ENCODE measurements around the gene GRK5. TPM values are rescaled to one million over a fixed set of nuclear protein-coding genes. Genes with fewer than 3 reads are reported as not detected.
"Not testable (repeated sequence)": the region's sequence is repeated elsewhere in the genome, so short reads cannot be mapped to it uniquely, and the experiment has no call there.

The GRK5 gene
- total RNA-seq, 4 donors from 2014 or later, result 43.5 to 61.7 (median 48.9) TPM

- Histone ChIP-seq H3K4me1 (peaks cover 0 to 64% (median 16%) of the 10 kb centered on the region in 4 donors), H3K36me3 (no peaks in the 10 kb centered on the region), H3K27ac (peak overlapping the region in 2 of 4 donors; percentile 60 to 72), H3K4me3 (no peak overlapping the region), H3K9me3 (no peaks in the 10 kb centered on the region), H3K27me3 (no peaks in the 10 kb centered on the region)
- DNase-seq (ENCODE audit: low spot score in 2 of 2), result no peak
- 54 to 57% methylated on average over 8 of the region's 8 CpGs for WGBS, 2 donors
- TF ChIP-seq CTCF (IDR thresholded peaks at IDR 0.05), result no peak
- TF ChIP-seq EP300 (IDR thresholded peaks at IDR 0.05), result no peak
- TF ChIP-seq POLR2A (IDR thresholded peaks at IDR 0.05), result no peak
Observed at GRCh38 chr10:119238577-119238976, 31.2 kb downstream of the GRK5 start.

- Histone ChIP-seq H3K4me1 (peaks cover 0 to 65% (median 12%) of the 10 kb centered on the region in 4 donors), H3K27ac (peak overlapping the region in 2 of 4 donors; percentile 60 to 72)
- not testable (repeated sequence) for H3K4me3 ChIP-seq; H3K9me3 ChIP-seq; H3K27me3 ChIP-seq; DNase-seq (ENCODE audit: low spot score in 2 of 2); H3K36me3 ChIP-seq
- 70 to 75% methylated on average over 6 of the region's 6 CpGs for WGBS, 2 donors
Observed at GRCh38 chr10:119239015-119239414, 31.6 kb downstream of the GRK5 start.

- WGBS, 2 donors, result 92 to 96% methylated on average over 4 of the region's 4 CpGs
- H3K27me3 ChIP-seq; DNase-seq (ENCODE audit: low spot score in 2 of 2); H3K36me3 ChIP-seq; H3K27ac ChIP-seq; H3K9me3 ChIP-seq; H3K4me3 ChIP-seq: not testable (repeated sequence)
- H3K4me1 ChIP-seq, result peaks cover 0 to 59% (median 10%) of the 10 kb centered on the region in 4 donors
Observed at GRCh38 chr10:119239630-119240029, 32.3 kb downstream of the GRK5 start.

GRCh38 chr10:119241066-119241465, 33.7 kb downstream of the GRK5 start:
- TF ChIP-seq POLR2A (IDR thresholded peaks at IDR 0.05) (no peak), CTCF (IDR thresholded peaks at IDR 0.05) (no peak), EP300 (IDR thresholded peaks at IDR 0.05) (no peak)
- H3K4me3 ChIP-seq, result no peak overlapping the region
- no peak for DNase-seq (ENCODE audit: low spot score in 2 of 2)
- no peaks in the 10 kb centered on the region for H3K27me3 ChIP-seq
- H3K27ac ChIP-seq, result no peak overlapping the region
- peaks cover 0 to 45% (median 8%) of the 10 kb centered on the region in 4 donors for H3K4me1 ChIP-seq
- no peaks in the 10 kb centered on the region for H3K9me3 ChIP-seq
- 88% methylated on average over 12 of the region's 12 CpGs for WGBS, 2 donors
- H3K36me3 ChIP-seq, result no peaks in the 10 kb centered on the region

- Histone ChIP-seq H3K36me3 (no peaks in the 10 kb centered on the region), H3K27ac (peak overlapping the region in 1 of 4 donors; percentile 29), H3K9me3 (no peaks in the 10 kb centered on the region), H3K27me3 (no peaks in the 10 kb centered on the region), H3K4me1 (peaks cover 0 to 54% (median 11%) of the 10 kb centered on the region in 4 donors), H3K4me3 (no peak overlapping the region)
- WGBS, 2 donors, result 81 to 86% methylated on average over 7 of the region's 7 CpGs
- DNase-seq (ENCODE audit: low spot score in 2 of 2), result no peak
- TF ChIP-seq EP300 (IDR thresholded peaks at IDR 0.05), result no peak
- no peak for TF ChIP-seq POLR2A (IDR thresholded peaks at IDR 0.05)
- no peak for TF ChIP-seq CTCF (IDR thresholded peaks at IDR 0.05)
Observed at GRCh38 chr10:119242186-119242585, 34.8 kb downstream of the GRK5 start.

GRCh38 chr10:119243488-119243887, 36.1 kb downstream of the GRK5 start:
- H3K27ac ChIP-seq, result peak overlapping the region in 2 of 4 donors; percentile 61 to 74
- H3K9me3 ChIP-seq, result no peaks in the 10 kb centered on the region
- H3K4me1 ChIP-seq, result peaks cover 0 to 51% (median 7%) of the 10 kb centered on the region in 4 donors

More at GRCh38 chr10:119243488-119243887, 36.1 kb downstream of the GRK5 start:
- H3K4me3 ChIP-seq, result no peak overlapping the region
- DNase-seq (ENCODE audit: low spot score in 2 of 2), result no peak
- 48 to 58% methylated on average over 2 of the region's 2 CpGs for WGBS, 2 donors
- H3K27me3 ChIP-seq, result no peaks in the 10 kb centered on the region
- H3K36me3 ChIP-seq, result no peaks in the 10 kb centered on the region
- TF ChIP-seq CTCF (IDR thresholded peaks at IDR 0.05) (no peak), EP300 (IDR thresholded peaks at IDR 0.05) (no peak), POLR2A (IDR thresholded peaks at IDR 0.05) (no peak)

Measured in tibial nerve (tissue), 4 donors.